GM21737 (cell line): ENCODE results near the gene TBCK.

Source experiments
- ATAC-seq: cut with Tn5 transposase; IDR thresholded peaks from one replicate; pipeline ENCODE4 v1.9.1; 2021; ENCODE audit warnings: mild to moderate bottlenecking, moderate library complexity; ENCODE audit not compliant: unreplicated experiment

Gene TBCK

DNA sequence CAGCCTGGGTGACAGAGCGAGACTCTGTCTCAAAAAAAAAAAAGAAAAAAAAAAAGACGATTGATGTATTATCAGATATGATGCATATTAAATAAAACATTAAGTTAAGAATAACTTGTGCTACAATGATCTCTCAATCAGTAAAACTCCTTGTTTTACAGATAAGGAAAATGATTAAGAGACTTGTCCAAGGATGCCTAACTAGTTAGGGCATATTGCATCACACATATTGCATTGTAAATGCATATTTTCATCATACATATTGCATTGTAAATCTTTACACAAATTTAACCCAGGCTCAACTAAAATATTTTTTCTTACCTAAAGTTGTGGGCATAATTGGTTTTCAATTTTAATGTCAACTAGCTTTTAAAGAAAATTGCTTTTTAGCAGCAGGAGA lies 26.3 kb downstream of the TBCK start:
- no peak for ATAC-seq

GRCh38 chr4:106287353-106287969 lies 28.5 kb downstream of the TBCK start:
- ATAC-seq, result no peak

DNA sequence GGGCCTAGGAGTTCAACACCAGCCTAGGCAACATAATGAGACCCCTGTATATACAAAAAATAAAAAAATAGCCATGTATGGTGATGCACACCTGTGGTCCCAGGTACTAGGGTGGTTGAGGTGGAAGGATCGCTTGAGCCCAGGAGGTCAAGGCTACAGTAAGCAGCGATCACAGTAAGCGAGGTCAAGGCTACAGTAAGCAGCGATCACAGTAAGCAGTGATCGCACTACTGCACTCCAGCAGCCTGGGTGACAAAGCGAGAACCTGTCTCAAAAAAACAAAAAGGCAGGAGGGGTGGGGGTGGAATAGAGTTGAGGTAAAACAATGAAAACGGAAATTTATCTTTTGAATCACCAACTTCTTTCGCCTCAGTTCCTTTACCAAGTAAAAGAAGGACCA lies 29.4 kb downstream of the TBCK start:
- no peak for ATAC-seq

DNA sequence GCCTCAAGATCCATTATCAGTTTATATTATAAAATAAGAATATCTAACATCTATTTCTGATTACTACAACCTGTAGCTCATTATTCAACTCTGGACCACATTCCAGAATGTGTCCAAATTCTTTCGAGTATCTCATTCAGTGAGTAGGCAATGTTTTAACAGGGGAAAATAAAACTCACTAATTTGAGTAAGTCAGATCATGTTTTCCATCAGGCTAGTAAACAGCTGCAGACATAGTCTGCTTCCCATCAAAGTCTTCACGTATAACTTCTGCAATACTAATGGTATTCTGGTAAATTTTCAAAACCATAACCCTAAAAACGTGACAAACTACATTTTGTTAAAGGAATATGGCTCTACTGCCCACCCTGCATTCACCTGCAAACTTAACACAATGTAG lies 31.8 kb downstream of the TBCK start:
- no peak for ATAC-seq

- ATAC-seq, result no peak
Observed at GRCh38 chr4:106277140-106277675, 38.8 kb downstream of the TBCK start.

DNA sequence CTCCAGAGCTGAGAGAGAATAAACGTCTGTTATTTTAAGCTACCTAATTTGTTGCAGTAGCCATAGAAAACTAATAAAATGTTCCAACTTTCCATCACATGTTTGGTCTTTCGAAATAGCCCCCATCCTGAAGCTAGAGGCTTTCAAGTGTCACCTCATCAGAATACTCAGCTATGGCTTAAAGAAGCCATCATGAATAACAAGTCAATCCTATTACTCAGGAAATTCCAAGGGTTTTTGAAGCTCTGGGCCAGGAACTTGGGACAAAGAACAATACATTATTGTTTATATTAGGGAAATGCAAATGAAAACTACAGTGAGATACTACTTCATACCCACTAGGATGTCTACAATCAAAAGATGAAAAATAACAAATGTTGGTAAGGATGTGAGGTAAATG lies 42.2 kb downstream of the TBCK start:
- ATAC-seq, result no peak

- ATAC-seq, result no peak
Observed at GRCh38 chr4:106270736-106271135, 45.3 kb downstream of the TBCK start.

GRCh38 chr4:106269711-106270110 lies 46.3 kb downstream of the TBCK start:
- ATAC-seq, result no peak

- no peak for ATAC-seq
Observed at GRCh38 chr4:106268786-106269185, 47.2 kb downstream of the TBCK start.

- no peak for ATAC-seq
Observed at GRCh38 chr4:106266201-106266600, 49.8 kb downstream of the TBCK start.

GRCh38 chr4:106264331-106264728 lies 51.7 kb downstream of the TBCK start:
- no peak for ATAC-seq

DNA sequence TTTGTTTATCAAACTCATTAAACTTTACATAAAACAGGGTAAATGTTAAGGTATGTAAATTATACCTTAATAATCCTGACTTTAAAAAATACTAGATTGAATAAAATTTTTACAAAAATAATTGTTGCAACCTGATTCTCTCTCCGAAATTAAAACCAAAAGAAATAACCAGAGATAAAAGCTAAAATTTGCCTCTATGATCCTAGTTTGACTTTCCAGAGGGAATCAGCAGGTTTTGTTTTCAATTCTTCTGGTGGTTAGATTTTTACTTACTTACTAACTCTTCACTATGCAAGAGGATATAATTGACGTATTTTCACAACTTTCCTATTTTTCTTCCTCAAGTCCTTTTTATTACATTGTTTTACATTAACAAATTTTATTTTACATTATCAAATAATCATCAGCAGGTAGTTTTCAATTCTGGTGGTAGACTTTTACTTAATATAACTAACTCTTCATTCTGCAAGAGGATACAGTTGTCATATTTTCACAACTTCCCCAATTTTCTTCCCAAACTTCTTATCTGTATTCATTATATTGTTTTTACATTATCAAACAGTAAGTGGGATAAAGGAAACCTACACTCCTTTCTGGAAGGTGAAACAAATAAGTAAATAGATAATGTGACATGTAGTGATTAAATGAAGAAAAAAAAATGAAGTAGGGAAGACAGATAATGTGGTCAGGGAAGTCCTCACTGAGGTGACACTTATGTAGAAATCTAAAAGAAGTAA lies 52.2 kb downstream of the TBCK start:
- no peak for ATAC-seq

GRCh38 chr4:106261980-106262379 lies 54.0 kb downstream of the TBCK start:
- ATAC-seq, result no peak

DNA sequence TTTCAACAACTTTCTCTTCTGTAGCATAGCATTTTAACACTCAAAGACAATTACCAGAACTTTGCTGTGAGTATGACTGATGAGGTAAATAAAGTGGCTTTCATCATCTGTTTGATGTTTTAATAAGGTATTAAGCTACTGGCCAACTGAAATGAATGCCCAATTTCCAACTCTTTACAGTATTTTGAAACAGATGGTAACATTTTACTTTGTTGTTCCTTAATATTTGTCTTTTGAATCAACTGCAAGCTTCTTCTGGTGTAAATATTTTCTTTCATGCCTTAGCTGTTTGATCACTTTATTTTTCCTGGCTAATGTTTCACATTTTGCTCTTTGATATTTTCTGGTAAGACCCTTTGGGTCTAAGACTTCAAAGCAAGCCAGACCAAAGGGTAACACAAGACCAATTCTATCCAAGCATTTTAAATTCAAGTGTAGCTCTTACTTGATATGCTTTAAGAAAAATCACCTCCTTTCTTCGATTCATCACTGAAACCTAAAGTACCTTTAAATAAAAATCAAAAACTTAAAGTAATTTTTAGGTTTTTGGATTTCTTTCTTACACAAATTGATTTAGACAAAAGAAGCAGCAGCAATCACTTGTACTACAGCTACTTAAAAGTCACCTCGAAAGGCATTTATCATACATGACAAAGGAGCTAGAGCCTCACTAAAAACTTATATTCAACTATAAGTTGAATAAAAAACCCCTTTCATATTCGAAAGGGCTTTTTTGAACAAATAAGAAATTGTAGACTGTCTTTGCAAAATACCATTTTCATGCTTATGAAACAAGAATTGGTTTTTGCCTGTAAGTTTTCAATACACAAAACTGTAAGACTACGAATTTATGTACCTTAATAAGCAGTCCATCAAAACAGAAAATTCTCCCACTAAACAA lies 57.6 kb downstream of the TBCK start:
- ATAC-seq, result no peak

DNA sequence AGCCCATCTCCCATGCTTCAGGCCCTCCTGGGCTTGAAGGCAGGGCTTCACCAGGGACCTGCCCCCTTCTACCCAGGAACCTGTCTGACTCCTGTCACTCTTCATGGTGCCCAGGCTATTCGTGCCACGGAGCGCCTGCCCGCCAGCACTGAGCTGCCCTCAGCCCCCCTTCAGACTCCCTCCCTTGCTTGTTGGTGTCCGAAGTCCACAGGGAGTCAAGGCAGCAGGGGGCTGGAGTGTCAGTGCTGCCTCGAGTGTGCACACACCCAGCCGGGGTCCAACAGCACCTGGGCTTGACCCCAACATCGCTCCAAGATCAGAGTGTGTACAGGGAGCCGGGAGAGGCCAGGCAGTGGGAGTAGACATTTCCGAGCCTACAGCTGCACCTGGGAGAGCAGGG lies 59.8 kb downstream of the TBCK start:
- ATAC-seq, result no peak

GRCh38 chr4:106255195-106255594 lies 60.8 kb downstream of the TBCK start:
- no peak for ATAC-seq

DNA sequence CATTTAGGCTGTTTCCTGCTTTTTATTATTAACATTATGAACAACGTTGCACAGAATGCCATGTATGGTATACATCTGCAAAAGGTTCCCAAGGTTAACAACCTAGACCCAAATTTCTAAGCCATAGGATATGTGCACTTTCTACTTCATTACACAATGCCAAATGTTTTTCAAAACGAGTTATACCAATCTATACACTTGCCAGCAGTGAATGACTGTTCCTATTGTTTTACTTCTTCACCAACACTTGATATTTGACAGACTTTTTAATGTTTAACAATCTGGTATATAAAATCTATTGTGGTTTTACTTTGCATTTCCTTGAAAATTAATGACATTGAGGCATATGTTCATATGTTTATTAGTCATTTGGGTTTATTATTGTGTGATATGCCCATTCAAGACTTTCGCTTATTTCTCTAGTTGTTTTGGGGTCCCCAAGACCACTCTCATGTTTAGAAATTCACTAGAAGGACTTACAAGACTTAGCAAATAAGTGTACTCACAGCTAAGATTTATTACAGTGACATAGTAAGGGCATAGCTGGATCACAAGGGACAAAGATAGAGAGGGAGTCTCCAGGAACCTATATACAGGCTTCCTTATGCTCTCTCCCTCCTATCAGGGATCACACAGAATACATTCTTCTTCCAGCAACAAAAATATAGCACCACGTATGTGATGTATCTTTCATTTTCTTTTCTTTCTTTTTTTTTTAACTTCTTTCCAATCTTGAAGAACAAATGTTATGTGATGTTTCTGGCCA lies 62.5 kb downstream of the TBCK start:
- no peak for ATAC-seq

GRCh38 chr4:106247600-106247999 lies 68.4 kb downstream of the TBCK start:
- no peak for ATAC-seq

DNA sequence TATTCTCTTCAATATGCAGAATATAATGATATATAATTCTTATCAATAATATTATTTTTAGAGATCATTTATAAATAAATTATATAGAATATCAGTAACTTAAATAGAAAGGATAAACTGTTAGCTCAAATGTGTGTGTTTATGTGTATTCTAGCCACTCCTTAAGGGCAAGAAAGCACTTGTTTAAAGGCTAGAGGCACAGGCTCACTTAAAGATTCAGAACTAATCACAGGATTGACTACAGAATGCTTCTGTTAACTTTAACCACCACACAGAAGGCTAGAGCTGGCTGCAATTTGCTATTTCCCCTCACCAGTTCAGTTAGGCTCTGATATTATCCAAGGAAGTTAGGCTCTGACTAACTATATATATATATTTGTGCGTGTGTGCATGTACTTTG lies 69.6 kb downstream of the TBCK start:
- ATAC-seq, result no peak

GRCh38 chr4:106245176-106245575 lies 70.8 kb downstream of the TBCK start:
- no peak for ATAC-seq

GRCh38 chr4:106240699-106241098 lies 75.3 kb downstream of the TBCK start:
- ATAC-seq, result no peak
